Amygdala (tissue), 56 donors: ENCODE results near the gene ACOT7.
"Not testable (repeated sequence)": the region's sequence is repeated elsewhere in the genome, so short reads cannot be mapped to it uniquely, and the experiment has no call there.

Source experiments
- DNase-seq, 56 donors: peaks; one replicate each; lab custom pipeline; 2025; lab: John Stamatoyannopoulos, UW

ACOT7 gene

GRCh38 chr1:6244401-6245049, 149.0 kb downstream of the ACOT7 start:
- DNase-seq: no peak

DNA sequence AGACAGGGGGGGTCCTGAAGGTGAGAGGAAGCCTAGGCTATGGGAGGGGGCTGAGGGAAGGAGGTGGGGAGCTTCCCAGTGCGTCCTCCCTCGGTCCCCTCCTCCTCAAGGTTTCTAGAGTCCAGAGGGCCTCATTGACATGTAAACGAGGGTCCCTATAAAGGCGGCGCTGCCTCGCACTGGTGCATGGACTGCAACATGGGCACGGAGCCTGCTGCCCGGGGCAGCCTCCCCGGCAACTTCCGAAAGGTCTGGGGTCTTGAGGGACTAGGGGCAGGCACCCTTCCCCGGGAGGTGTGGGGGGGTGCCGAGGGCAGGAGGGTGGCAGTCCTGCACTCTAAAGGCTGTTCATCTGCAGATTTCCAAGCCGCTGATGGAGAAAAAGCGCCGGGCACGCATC, 149.6 kb downstream of the ACOT7 start, which contains the start of gene HES3:
Gene HES3 (plus strand): TSS at position 187 of the 400 bp plus-strand sequence. CDS start 187 bp downstream, at position 374.
- no peak for DNase-seq

- DNase-seq: no peak
These were observed 150.3 kb downstream of the ACOT7 start for GRCh38 chr1:6243053-6243834.

DNA sequence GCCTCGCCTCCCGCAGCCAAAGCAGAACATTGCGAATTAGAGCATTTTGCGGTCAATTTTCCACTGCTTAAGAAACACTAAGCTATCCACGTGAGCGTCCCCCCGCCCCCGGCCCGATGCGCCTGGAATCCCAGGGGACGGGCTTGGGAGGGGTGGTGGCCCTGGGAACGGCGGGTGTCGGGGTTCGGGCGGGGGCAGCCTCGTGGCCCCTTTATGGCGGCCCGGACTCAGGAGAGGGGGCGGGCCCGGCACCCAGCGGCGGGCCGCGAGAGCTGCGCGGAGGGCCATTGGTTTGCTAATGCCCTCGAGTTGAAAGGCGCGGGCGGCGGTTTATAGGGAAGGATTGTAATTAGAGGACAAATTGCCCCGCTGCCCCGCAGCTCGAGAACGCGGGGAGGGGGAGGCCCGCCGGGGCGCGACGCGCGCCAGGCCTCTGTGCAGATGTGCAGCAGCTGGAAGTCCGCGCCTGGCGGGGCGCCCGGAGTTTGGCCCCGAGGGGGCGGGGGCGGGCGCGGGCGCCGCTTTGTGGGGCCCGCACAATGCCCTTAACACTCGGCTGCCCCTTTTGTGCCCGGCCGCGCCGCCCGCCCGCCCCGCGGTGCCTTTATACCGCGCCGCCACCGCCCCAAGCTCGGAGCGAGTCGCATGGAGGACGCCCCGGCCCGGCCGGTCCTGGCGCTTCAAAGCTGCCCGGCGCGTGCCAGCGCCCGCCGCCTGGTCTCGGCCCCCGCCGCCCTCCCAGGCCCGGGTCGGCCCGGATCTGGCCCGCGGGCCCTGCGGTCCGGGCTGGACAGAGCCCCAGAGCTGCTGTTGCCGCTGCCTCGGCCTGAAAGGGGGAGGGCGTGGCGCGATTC, 151.5 kb downstream of the ACOT7 start:
- peak in 12 of 56 donors; percentile 6 to 50 (median 22) for DNase-seq

DNA sequence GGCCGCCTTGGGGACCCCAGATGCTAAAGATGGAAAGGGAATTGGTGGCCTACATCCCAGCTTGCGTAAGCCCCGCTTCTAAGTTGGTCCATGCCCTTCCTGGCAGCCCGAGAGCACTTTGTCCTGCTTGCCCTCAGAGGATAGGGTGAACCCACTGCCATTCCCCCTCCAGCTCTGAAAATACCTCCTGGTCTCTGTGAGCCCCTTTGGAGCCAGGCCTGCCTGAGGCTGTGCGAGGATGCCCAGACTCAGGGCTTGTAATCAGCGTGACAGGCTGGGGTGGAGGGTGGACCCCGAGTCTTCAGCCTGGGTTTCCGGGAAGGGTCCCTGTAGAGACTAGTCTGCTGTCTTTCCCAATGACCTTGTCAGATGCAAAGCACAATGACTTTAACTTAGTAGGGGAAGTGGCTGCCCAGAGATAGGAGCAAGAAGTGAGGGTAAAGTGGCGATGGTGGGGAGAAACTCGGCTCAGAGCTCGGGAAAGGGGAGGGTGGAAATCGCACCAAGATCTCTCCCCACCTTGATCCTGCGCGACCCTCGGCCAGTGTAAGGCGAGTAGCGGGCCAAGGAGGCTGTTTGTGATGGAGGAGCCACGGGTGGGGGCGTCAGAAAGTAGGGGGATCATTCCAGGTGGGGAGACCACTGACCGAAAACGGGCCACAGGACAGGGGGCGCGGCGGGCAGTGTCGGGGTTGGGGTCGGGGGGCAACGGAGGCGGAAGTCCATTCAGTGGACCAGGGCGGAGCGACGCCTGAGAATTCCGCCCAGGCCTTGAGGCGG, 152.3 kb downstream of the ACOT7 start:
- no peak for DNase-seq

DNA sequence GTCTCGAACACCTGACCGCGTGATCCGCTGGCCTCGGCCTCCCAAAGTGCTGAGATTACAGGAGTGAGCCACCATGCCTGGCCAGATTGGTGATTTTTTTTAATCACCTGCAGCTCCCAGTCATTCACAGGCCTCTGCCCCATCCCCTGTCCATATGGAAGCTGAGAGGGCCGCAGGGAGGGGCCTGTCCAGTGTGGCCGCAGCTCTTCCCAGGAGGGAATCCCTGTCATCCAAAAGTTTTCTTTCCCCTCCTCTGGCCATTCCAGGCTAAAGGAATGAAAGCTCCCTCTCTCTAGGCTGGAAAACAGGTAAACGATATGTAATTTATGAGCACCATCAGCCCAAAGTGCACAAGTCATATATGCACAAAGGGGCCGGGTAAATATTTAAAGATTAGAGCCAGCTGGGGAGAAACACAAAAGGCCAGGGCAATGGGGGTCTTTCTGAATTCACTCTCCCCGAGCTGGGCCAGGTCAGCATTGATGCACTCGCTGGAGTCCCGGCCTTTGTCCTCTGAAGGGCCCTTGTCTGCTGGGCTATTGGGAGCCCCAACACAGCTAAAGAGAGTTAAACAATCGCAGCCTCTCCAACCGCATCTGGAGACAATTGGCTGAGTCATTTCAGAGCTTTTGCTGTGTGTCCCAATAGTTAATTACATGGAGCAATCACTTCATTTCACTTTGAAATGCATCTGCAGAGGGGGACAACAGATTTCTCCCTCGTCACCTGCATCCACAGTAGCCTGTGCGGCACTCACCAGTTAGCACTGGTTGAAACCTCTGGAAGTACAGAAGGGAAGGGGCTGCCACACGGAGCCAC, 153.4 kb downstream of the ACOT7 start:
- DNase-seq: no peak

GRCh38 chr1:6239213-6239752, 154.3 kb downstream of the ACOT7 start:
- DNase-seq: no peak

DNA sequence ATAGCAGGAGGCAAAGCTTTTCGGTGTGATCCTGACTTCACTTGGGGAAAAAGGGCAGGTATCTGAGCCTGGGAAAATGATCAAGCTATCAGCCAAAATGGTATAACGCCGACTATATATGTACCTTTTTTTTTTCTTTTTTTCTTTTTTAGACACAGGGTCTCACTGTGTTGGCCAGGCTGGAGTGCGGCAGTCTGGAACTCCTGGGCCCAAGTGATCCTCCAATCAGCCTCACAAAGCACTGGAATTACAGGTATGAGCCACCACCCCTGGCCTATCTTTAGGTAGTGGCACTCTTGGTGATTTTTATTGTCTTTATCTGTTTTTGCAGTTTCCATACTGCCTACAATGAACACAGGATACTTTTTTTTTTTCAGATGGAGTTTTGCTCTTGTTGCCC, 156.5 kb downstream of the ACOT7 start:
- no peak for DNase-seq

DNA sequence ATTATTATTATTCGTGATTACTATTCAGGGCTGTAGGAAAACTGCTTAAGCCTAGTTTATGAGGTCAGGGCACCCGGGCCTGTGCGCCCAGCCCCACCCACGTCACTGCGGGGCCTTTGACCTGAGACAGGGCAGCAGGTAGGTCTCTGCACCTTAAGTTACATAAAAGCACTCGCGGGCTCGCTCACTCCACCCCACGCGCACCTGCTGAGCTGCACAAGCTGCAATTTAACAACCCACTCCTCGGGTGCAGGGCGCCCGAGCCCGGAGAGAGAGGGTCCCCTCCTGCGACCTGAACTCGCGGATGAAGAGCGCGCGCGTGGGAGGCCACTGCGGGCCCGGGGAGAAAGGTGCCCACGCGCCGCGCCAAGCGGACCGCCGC, 158.3 kb downstream of the ACOT7 start:
- DNase-seq: peak in 2 of 56 donors; percentile 18 to 20

DNA sequence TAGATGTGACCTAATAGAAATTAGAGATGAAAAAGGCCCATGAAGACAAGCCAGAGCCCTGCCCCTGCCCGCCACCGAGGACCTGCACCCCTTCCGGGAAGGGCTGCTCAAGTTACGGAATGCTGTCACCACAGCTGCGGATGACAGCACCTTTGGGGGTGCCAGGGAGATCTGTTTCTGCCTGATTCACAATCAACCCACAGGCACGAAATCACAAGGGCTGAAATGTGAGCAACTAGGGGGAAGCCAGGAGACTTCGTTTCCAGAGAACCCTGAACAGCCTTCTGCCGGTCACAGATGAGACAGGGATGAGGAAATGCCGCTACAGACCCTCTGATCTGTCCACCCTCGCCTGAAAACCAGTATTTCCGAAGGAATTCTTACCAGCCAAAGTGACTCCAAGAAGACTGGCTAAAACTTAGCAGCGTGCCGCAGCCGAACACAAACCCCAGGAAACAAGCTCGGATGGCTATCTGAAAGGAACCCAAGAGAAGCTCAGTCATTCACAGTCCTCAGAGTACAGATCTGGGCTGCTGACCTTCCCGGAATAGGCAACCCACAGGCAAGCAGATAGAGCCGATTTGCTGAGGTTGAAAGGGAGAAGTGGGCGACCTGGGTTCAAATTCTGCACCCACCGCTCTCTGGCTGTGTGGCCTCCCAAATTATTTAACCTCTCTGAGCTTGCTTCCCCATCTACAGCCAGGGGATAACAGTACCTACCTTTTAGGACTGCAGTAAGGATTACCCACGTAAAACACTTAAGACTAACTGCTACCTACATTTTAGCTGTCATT, 158.9 kb downstream of the ACOT7 start:
- DNase-seq: no peak

- DNase-seq: no peak
These were observed 160.2 kb downstream of the ACOT7 start for GRCh38 chr1:6233376-6233775.

DNA sequence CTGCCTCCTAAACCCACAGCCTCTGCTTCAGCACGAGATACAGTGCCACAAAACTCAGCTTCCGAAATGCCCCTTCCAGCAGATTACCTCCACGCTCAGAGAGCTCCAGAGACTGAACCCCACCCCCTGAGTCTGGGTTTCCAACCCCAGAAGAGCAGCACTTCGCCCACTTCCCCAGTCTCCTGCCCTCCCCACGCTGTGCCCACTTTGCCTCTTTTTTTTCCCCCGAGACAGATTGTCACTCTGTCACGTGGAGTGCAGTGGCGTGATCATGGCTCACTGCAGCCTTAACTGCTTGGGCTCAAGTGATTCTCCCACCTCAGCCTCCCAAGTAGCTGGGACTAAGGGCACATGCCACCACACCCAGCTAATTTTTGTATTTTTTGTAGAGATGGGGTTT, 167.9 kb downstream of the ACOT7 start:
- DNase-seq: no peak

GRCh38 chr1:6224718-6225117, 168.8 kb downstream of the ACOT7 start:
- no peak for DNase-seq

GRCh38 chr1:6223617-6224016, 169.9 kb downstream of the ACOT7 start:
- no peak for DNase-seq

DNA sequence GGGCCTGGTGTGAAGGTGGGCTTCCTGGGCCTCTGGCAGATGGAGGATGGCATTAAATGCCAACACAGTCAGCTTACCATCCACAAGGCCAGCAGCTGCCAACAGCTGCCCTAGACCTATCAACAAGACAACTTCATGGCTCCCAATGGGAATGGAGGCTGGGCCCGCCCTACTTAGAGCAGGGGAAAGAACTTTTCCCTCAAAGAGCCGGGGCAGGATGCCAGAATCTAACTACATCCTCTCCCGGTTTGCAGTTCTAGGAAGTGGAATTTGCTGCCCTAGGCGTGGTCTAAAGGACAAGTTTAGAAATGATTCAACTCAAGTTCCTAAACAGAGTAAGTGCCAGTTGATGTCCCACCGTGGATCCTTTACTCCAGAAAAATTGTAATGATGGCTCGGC, 170.9 kb downstream of the ACOT7 start:
- no peak for DNase-seq

- no peak for DNase-seq
These were observed 172.3 kb downstream of the ACOT7 start for GRCh38 chr1:6221210-6221784.

GRCh38 chr1:6220236-6220635, 173.3 kb downstream of the ACOT7 start:
- DNase-seq: no peak

GRCh38 chr1:6219641-6220040, 173.9 kb downstream of the ACOT7 start:
- DNase-seq: not testable (repeated sequence)
